GM19467 (cell line): ENCODE data around the gene C4BPA.

Experiments used
- ATAC-seq: cut with Tn5 transposase; IDR thresholded peaks from one replicate; pipeline ENCODE4 v1.9.1; 2021; ENCODE audit warnings: mild to moderate bottlenecking, moderate library complexity; ENCODE audit not compliant: unreplicated experiment

Gene C4BPA

DNA sequence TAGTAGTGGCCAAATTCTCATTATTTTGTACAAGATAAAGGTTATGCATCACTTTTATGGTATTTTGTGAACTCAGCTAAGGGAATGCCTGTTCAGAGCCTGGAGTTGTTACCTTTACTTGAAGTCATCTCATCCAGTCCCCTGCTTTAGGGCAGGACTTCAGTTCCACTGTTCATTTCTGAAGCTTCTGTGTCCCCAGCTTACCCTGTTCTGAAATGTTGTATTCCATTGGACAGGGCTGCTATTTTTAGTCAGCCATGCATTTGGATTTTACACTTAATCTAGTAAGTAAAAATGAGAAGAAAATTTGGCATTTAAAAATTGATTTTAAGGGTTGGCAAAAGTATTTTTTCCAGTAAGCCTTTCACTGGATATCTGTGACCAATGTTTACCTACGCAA lies 27.0 kb upstream of the C4BPA start:
- ATAC-seq = no peak

DNA sequence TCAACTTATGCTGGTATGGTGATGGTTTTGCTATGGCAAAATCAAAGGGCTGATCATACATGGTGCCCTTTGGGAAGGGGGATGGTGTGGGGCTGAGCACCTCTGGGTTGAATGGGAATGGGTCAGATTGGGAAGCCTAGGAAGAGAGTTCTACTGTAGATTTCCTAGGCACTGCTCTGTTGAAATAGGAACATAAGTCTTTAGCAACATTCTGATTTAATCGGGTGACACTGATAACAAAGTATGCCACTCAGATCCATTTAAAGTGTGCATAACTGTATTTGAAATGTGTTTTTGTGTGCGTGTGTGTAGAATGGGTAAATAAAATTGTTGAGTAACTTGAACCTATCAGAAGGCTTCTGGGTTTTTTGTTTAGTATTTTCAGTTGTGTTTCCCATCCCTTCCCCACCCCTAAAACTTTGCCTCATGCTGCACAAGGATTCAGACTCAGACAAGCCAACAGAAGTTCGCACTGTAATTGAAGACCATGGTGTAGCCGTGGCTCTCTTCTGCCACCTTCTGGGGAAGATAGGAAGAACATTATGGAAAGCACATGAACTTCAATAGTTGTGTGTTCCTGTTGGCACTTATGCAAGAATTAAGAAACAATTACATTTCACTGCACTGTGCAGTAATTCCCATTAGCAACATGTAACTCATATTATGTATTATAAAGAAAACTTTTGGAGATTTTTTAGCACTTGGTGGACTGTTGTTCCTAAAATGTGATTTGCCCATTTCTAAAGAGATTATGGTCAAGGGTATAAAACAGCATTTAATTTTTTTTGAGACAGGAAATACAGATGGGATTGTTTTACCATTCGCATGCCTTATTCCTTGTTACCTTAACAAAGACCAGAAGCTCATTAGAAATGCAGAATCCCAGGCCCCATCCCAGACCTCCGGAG lies 26.3 kb upstream of the C4BPA start:
- ATAC-seq = no peak

- ATAC-seq = no peak
These were observed 25.4 kb upstream of the C4BPA start for GRCh38 chr1:207078578-207079132.

GRCh38 chr1:207079706-207080241 lies 24.3 kb upstream of the C4BPA start:
- ATAC-seq = no peak

GRCh38 chr1:207081088-207081487 lies 22.9 kb upstream of the C4BPA start:
- ATAC-seq = no peak

- no peak for ATAC-seq
These were observed 22.2 kb upstream of the C4BPA start for GRCh38 chr1:207081806-207082205.

DNA sequence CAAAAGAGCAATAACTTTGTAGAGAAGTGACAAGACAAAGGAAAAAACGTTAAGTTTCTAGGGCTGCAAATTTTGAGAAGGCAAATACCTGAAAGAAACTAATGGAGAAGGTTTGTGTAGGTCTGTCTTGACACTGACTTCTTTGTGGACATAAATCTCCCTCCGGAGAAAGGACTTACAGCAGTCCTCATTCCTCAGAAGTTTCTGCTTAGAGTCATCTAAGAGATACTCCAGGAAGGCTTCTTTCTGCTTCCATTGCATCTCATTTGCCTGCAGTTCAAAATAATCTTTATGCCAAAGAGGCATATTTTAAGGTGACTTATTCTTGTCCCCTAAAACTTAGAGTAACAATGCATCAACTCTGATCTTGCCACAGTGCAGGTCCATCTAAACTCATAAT lies 19.8 kb upstream of the C4BPA start:
- ATAC-seq = no peak

DNA sequence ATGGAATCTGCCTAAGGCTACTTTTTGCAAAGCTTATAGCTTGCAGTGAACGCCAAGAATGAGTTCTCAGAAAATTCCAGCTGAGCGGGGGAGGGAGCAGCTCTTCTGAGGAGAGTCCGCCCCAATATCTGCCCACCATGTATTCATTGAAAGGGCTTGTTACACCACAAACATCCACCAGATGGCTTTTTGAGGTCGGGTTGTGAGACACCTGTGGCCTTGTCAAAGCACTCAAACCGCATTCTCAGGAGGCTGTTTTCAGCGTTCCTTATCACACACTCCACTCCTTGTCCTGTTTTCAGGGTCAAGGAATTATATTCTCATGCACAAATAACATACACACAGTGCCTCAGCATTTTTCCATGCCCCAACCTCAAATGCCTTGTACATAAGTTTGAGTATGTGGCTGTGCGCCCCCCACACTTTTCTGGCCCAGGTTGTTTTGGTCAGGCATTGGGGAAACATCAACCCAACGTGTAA lies 19.3 kb upstream of the C4BPA start:
- no peak for ATAC-seq

DNA sequence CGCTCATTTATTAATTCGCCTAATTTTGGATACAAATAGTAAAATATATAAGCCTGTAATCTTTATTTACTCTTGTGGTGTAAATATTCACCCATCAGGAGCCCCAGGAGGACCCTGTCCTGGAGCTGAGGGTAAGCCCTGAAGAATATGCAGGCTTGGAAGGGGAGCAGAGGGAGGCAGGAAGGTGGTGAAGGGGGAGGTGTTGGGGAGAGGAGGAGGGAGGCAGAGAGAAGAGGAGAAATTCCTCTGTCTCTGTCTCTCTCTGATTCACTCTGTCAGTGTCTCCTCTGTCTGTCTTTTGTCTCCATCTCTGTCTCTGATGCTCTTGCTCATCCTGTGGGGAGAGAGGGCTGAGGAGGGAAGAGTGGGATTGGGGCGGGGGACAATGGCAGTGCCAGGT lies 18.1 kb upstream of the C4BPA start:
- no peak for ATAC-seq

DNA sequence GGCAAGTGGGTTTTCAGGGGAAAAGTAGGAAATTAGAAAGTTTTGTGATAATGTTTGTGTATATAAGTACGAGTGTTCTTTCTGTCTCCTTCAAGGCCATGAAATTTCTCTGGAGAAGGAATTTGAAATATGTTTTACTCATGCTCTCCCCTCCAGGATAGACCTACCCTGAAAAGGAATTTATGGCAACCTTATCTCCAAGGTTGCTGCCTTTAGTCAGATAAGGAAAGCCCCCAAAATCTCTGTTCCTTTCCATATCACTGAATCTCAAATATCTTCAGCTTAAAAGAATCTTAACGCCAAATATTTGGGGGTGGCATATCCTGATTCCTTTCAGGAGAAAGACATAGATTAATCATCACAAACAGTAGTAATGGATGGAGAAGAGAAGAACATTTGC lies 15.9 kb upstream of the C4BPA start:
- ATAC-seq = no peak

- no peak for ATAC-seq
These were observed 15.1 kb upstream of the C4BPA start, which contains the start of gene C4BPB for GRCh38 chr1:207088701-207089626. C4BPB (plus strand) TSS chr1:207088860; CDS start chr1:207089532, 672 bp downstream.

GRCh38 chr1:207089627-207090355 lies 14.2 kb upstream of the C4BPA start:
- no peak for ATAC-seq

DNA sequence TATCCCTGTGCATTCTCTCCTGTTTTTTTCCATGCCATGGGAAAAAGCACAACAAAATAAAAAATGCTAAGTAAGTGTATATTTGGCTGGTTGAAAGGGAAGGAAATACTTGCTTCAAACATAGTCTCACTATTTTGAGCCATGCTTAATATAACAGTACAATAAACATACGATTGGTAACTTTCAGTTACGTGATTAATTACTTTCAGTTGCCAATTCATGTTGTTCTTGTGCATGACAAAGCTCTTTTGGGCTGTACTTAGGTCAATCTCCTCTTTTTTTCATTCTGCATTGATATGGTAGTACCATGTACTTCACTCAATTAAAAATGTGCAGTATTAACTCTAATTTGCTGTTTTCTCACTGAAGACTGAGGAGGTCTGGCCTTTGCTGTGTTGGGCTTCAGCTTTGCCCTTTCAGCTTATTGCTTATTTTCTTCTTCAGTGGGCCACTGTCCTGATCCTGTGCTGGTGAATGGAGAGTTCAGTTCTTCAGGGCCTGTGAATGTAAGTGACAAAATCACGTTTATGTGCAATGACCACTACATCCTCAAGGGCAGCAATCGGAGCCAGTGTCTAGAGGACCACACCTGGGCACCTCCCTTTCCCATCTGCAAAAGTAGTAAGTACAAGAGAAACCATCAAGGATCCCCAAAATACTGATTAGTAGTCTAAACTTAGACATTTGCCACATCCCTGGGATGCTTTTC lies 12.7 kb upstream of the C4BPA start:
- ATAC-seq = no peak

DNA sequence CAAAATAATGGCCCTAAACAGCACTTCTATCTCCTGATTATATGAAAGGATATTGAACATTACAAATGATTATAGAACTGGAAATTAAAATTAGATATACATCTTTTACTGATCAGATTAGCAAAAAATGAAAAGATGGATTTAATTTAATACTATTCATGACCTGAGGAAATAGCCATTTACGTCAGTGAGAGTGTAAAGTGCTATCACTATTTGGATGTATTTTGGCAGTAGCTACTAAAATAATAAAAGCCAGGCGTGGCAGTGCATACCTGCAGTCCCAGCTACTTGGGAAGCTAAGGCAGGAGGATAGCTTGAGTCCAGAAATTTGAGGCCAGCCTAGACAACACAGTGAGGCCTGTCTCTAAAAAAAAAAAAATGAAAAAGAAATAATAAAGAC lies 10.1 kb upstream of the C4BPA start:
- ATAC-seq = no peak

DNA sequence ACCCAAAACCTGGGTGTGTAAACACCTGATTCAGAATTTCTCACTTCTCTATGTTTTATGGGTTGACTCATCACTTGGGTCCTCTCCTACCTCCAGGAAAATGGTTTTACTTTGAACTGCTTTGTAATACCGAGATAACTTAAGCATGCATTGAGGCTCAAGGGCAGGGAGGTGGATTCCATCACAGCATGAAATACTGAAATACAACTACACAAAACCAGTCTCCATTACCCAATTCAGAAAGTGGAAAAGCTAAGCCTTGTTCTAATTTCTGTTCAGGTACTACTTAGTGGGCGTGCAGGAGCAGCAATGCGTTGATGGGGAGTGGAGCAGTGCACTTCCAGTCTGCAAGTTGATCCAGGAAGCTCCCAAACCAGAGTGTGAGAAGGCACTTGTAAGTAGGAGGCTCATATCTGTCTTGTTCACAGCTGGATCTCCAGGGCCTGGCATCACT lies 6.1 kb upstream of the C4BPA start:
- no peak for ATAC-seq

DNA sequence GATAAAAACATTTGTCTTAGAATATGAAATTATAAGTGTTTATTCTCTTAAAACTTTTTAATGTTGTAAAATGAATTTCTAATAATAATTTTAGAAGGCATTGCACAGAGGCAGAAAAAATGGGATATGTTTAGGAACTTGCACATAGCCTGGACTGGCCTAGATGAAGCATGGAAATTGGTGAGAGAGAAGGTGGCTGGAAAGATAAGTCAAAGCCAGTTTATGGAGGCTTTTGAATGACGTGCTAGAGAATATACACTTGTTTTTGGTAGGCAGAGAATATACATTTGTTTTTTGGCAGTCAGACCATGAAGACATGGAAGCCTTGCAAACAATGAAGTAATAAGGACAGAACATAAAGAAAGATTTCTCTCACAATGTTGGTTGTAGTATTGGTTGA lies 2.3 kb upstream of the C4BPA start:
- no peak for ATAC-seq

GRCh38 chr1:207102146-207102545 lies 1.9 kb upstream of the C4BPA start:
- no peak for ATAC-seq

DNA sequence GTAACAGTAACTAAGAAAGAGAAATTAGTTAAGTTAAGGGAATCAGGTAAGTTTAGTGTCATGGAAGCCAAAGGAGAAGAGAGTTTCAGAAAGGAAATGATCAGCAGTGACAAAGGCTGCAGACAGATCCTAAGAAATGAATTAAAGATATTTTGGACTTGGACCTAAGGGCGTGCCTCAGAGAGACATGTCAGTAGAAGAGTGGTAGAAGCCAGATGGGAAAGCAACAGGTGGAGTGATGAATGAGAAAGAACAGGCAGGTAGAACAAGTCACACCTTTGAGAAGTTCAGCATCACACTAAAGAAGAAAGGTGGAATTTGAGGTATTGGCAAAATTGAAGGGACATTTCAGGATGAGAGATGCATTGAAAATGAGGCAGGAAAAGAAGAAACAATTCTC lies 1.4 kb upstream of the C4BPA start:
- no peak for ATAC-seq

- ATAC-seq = no peak
These were observed 5.0 kb downstream of the C4BPA start for GRCh38 chr1:207109004-207109403.
